ENCODE results near the gene SCYGR7. TPM values are rescaled to one million over a fixed set of nuclear protein-coding genes. Genes with fewer than 3 reads are reported as not detected.

SCYGR7 gene
- total and polyA plus RNA-seq, 2 experiments from 2014 or later, result not detected

DNA sequence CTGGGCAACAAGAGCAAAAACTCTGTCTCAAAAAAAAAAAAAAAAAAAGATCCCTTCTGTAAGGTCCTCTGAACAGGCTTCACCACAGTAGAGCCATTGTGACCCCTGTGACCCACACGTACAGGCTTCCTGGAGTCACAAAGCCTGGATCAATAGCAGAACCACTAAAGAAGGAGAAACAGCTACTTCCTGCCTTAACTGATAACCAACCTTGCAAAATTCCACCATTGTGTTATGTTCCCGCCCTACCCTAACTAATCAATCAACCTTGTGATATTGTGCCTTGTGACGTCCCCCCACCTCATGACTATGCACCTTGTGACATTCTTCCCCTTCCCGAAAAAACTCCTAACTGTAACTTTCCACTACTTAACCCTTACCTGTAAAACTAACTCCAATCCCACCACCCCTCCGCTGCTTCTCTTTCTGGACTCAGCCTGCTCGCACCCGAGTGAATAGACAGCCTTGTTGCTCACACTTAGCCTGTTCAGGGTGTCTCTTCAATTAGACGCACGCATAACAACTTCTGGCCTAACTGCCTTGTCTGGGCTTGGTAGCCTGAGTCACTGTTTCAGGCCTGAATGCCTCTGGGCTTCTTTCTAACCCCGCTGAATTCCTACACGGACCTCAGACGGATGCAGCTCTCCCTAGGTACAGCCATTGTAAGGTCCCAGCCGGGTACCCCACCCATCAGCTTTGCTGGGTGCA, 31.4 kb downstream of the SCYGR7 start:
- no peak overlapping the region for H3K4me3 ChIP-seq
- TF ChIP-seq EZH2phosphoT487 (IDR thresholded peaks at IDR 0.05; ENCODE audit: low read depth, severe bottlenecking, unreplicated experiment) (no peak), EZH2 (IDR thresholded peaks at IDR 0.05; ENCODE audit: borderline replicate concordance) (no peak)
- TF ChIP-seq, protein P1, sequence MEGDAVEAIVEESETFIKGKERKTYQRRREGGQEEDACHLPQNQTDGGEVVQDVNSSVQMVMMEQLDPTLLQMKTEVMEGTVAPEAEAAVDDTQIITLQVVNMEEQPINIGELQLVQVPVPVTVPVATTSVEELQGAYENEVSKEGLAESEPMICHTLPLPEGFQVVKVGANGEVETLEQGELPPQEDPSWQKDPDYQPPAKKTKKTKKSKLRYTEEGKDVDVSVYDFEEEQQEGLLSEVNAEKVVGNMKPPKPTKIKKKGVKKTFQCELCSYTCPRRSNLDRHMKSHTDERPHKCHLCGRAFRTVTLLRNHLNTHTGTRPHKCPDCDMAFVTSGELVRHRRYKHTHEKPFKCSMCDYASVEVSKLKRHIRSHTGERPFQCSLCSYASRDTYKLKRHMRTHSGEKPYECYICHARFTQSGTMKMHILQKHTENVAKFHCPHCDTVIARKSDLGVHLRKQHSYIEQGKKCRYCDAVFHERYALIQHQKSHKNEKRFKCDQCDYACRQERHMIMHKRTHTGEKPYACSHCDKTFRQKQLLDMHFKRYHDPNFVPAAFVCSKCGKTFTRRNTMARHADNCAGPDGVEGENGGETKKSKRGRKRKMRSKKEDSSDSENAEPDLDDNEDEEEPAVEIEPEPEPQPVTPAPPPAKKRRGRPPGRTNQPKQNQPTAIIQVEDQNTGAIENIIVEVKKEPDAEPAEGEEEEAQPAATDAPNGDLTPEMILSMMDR (IDR thresholded peaks at IDR 0.05; ENCODE audit: poor library complexity), result no peak
- H3K27me3 ChIP-seq, result no peaks in the 10 kb centered on the region
- H3K79me2 ChIP-seq, result no peaks in the 10 kb centered on the region
- H2AFZ ChIP-seq, result peak overlapping the region; percentile 20
- peak overlapping the region; percentile 90 for H3K27ac ChIP-seq
- no peaks in the 10 kb centered on the region for H3K9me2 ChIP-seq (replicated peaks; ENCODE audit: insufficient read depth)
- DNase-seq (ENCODE audit: low spot score), result no peak
- WGBS (ENCODE audit: low lambda C conversion rate, missing lambda C conversion rate), result 57% methylated on average over 13 of the region's 13 CpGs
- H3K36me3 ChIP-seq (replicated peaks; ENCODE audit: insufficient read depth, low read depth), result no peaks in the 10 kb centered on the region
- H3K4me2 ChIP-seq, result no peak overlapping the region
- no peaks in the 10 kb centered on the region for H4K20me1 ChIP-seq (ENCODE audit: insufficient read depth, poor library complexity, severe bottlenecking)
- H3K9me3 ChIP-seq (ENCODE audit: low read depth), result no peaks in the 10 kb centered on the region
- H3K4me1 ChIP-seq (ENCODE audit: insufficient read depth), result peaks cover 22% of the 10 kb centered on the region

DNA sequence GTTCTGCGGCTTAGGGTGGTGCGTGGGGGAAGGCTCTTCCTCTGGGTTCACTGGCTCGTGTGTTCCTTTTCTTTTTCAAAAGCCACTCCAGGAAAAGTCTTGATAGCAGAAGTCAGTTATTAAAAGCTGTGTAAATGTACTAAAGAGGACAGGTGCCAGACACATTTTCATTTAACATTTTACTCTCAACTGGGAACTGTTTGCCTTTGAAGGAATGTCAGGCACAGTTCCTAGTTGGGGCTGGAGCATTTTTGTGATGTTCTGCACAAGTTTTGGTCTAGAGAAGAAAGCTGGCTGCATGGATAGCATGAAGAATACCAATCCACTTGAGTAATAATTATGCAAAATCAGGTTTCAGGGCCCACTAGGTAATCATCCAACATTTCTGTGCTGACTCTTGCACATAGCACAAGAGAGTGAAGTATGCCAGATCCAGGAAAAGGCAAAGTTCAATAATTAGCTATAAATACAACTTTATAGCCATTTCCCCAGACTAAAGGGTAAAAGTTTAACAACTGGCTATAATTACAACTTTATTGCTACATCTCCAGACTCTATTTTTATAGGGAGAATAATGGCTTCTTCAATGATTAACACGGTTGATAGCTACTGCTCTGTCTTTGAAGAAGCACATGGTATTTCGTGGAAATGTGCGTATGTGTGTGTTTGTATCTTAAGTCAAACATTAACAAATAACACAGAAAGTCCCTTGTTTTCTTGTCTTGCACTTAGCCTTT, 33.8 kb downstream of the SCYGR7 start:
- 32% methylated on average over 6 of the region's 6 CpGs for WGBS (ENCODE audit: low lambda C conversion rate, missing lambda C conversion rate)
- Histone ChIP-seq H3K4me2 (peak overlapping the region; percentile 32), H3K4me3 (no peak overlapping the region), H3K79me2 (no peaks in the 10 kb centered on the region), H4K20me1 (ENCODE audit: insufficient read depth, poor library complexity, severe bottlenecking) (no peaks in the 10 kb centered on the region), H2AFZ (no peak overlapping the region), H3K27me3 (no peaks in the 10 kb centered on the region), H3K9me2 (replicated peaks; ENCODE audit: insufficient read depth) (no peaks in the 10 kb centered on the region), H3K36me3 (replicated peaks; ENCODE audit: insufficient read depth, low read depth) (no peaks in the 10 kb centered on the region), H3K9me3 (ENCODE audit: low read depth) (no peaks in the 10 kb centered on the region), H3K4me1 (ENCODE audit: insufficient read depth) (peaks cover 22% of the 10 kb centered on the region), H3K27ac (peak overlapping the region; percentile 95)
- DNase-seq (ENCODE audit: low spot score), result peak; percentile 58
- no peak for TF ChIP-seq EZH2phosphoT487 (IDR thresholded peaks at IDR 0.05; ENCODE audit: low read depth, severe bottlenecking, unreplicated experiment)
- TF ChIP-seq EZH2 (IDR thresholded peaks at IDR 0.05; ENCODE audit: borderline replicate concordance), result no peak
- TF ChIP-seq, protein P1 (IDR thresholded peaks at IDR 0.05; ENCODE audit: poor library complexity), result no peak

DNA sequence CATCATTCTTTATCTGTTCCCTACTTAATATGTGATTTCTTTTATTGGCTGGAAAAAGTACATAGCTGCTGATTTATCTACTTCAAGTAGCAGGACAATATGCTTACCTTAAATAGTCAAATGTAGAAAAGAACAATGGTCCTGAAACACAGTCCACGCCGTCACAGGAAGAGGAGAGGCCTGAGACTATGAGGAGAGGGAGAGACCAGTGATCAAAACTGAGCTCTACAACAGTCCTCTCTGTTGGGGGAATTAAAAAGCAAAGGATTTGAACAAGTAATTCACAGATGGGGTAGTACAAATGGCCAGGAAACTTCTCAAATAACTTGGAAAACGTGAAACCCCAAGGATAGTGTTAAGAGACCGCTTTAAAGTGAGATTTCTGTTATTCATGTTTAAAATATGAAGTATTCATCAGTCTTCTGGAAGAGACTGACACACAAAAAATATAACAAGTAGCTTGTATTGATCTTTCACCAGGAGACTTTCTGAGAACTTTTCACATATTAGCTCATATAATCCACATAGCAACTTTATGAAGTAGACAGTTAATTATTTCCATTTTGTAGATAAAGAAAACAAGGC, 37.7 kb downstream of the SCYGR7 start:
- Histone ChIP-seq H3K36me3 (replicated peaks; ENCODE audit: insufficient read depth, low read depth) (no peaks in the 10 kb centered on the region), H3K4me2 (no peak overlapping the region), H3K9me3 (ENCODE audit: low read depth) (no peaks in the 10 kb centered on the region), H3K9me2 (replicated peaks; ENCODE audit: insufficient read depth) (no peaks in the 10 kb centered on the region), H3K4me1 (ENCODE audit: insufficient read depth) (peaks cover 15% of the 10 kb centered on the region), H3K4me3 (no peak overlapping the region), H3K27me3 (no peaks in the 10 kb centered on the region), H4K20me1 (ENCODE audit: insufficient read depth, poor library complexity, severe bottlenecking) (no peaks in the 10 kb centered on the region), H3K27ac (peak overlapping the region; percentile 41), H3K79me2 (no peaks in the 10 kb centered on the region), H2AFZ (peak overlapping the region; percentile 9)
- TF ChIP-seq, protein P1 (IDR thresholded peaks at IDR 0.05; ENCODE audit: poor library complexity), result no peak
- TF ChIP-seq EZH2 (IDR thresholded peaks at IDR 0.05; ENCODE audit: borderline replicate concordance) (no peak), EZH2phosphoT487 (IDR thresholded peaks at IDR 0.05; ENCODE audit: low read depth, severe bottlenecking, unreplicated experiment) (no peak)
- DNase-seq (ENCODE audit: low spot score), result no peak
- 41% methylated on average over 4 of the region's 4 CpGs for WGBS (ENCODE audit: low lambda C conversion rate, missing lambda C conversion rate)

Measured in hepatocyte (in vitro differentiated cells).